WTC11 (cell line): ENCODE results near the gene CATSPERZ. TPM values are rescaled to one million over a fixed set of nuclear protein-coding genes. Genes with fewer than 3 reads are reported as not detected.

Experiments
- ATAC-seq: fragments of 200-7000 bp; cut with Tn5 transposase; 2 replicates; pipeline ENCODE4 v1.10.0; 2021; ENCODE audit warnings: mild to moderate bottlenecking, moderate library complexity
- CTCF ChIA-PET: fragments of 300-600 bp; sonication (Branson Sonifier 250); formaldehyde crosslinking; loops from one replicate; lab custom pipeline; 2021; ENCODE audit warnings: antibody characterized with exemption; lab: Charles Lee
- POLR2A ChIA-PET: fragments of 350-600 bp; sonication (Branson Sonifier 250); formaldehyde crosslinking; loops from one replicate; lab custom pipeline; 2021; ENCODE audit warnings: antibody characterized with exemption; lab: Charles Lee
- DNase-seq: peaks from one replicate; pipeline ENCODE4 v3.0.0; 2021; ENCODE audit warnings: low spot score
- H3K27ac Mint-ChIP-seq: 2 replicates; pipeline ENCODE4 v1.8.0; 2021; ENCODE audit warnings: mixed read lengths
- H3K27me3 Mint-ChIP-seq: 2 replicates; pipeline ENCODE4 v1.8.0; 2021; ENCODE audit warnings: low read depth, mild to moderate bottlenecking, moderate library complexity, mixed read lengths
- H3K36me3 Mint-ChIP-seq: 2 replicates; pipeline ENCODE4 v1.8.0; 2021; ENCODE audit warnings: mixed read lengths
- H3K4me1 Mint-ChIP-seq: 2 replicates; pipeline ENCODE4 v1.8.0; 2022; ENCODE audit warnings: mixed read lengths
- H3K4me3 Mint-ChIP-seq: 2 replicates; pipeline ENCODE4 v1.8.0; 2021; ENCODE audit warnings: mild to moderate bottlenecking, moderate library complexity, mixed read lengths
- H3K9me3 Mint-ChIP-seq: 2 replicates; pipeline ENCODE4 v1.8.0; 2021; ENCODE audit warnings: mixed read lengths
- CREB1 ChIP-seq: sonication (generic); formaldehyde crosslinking; IDR thresholded peaks from 2 replicates; pipeline ENCODE4 v1.8.0; 2023; ENCODE audit warnings: mild to moderate bottlenecking, missing genetic modification reagents
- CTCF ChIP-seq: fragments of 200-600 bp; IDR thresholded peaks from 2 replicates; pipeline ENCODE4 v1.8.0; 2022; ENCODE audit warnings: antibody characterized with exemption
- E2F1 ChIP-seq: sonication (generic); formaldehyde crosslinking; IDR thresholded peaks from 2 replicates; pipeline ENCODE4 v1.8.0; 2022; ENCODE audit warnings: mild to moderate bottlenecking, missing genetic modification reagents
- E2F4 ChIP-seq: sonication (generic); formaldehyde crosslinking; IDR thresholded peaks from 2 replicates; pipeline ENCODE4 v1.8.1; 2022; ENCODE audit warnings: low read depth, mild to moderate bottlenecking, moderate library complexity, missing genetic modification reagents, borderline replicate concordance
- GRHL2 ChIP-seq: fragments of 250-450 bp; sonication (Bioruptor Pico); IDR thresholded peaks from 2 replicates; pipeline ENCODE4 v1.8.0; 2022; ENCODE audit warnings: mild to moderate bottlenecking, moderate library complexity; ENCODE audit not compliant: insufficient replicate concordance, severe bottlenecking
- HMGXB4 ChIP-seq: sonication (generic); formaldehyde crosslinking; IDR thresholded peaks from 2 replicates; pipeline ENCODE4 v1.8.1; 2023; ENCODE audit warnings: mild to moderate bottlenecking, moderate library complexity, missing genetic modification reagents
- IRF1 ChIP-seq: sonication (generic); formaldehyde crosslinking; IDR thresholded peaks from 2 replicates; pipeline ENCODE4 v1.8.0; 2023; ENCODE audit warnings: missing genetic modification reagents
- IRF2 ChIP-seq: sonication (generic); formaldehyde crosslinking; IDR thresholded peaks from 2 replicates; pipeline ENCODE4 v1.8.0; 2022; ENCODE audit warnings: low read depth, missing genetic modification reagents, borderline replicate concordance
- MAX ChIP-seq: sonication (generic); formaldehyde crosslinking; IDR thresholded peaks from 2 replicates; pipeline ENCODE4 v1.8.0; 2022; ENCODE audit warnings: mild to moderate bottlenecking, missing genetic modification reagents
- NFYB ChIP-seq: sonication (generic); formaldehyde crosslinking; conservative IDR thresholded peaks from 2 replicates; pipeline ENCODE4 v1.8.0; 2022; ENCODE audit warnings: low read depth, missing genetic modification reagents
- NR3C1 ChIP-seq: sonication (generic); formaldehyde crosslinking; conservative IDR thresholded peaks from 2 replicates; pipeline ENCODE4 v1.8.1; 2023; ENCODE audit warnings: low read depth, mild to moderate bottlenecking, missing genetic modification reagents
- OVOL2 ChIP-seq: fragments of 250-450 bp; sonication (Bioruptor Pico); IDR thresholded peaks from 2 replicates; pipeline ENCODE4 v1.9.0; 2021; ENCODE audit warnings: mild to moderate bottlenecking, borderline replicate concordance
- PRRX2 ChIP-seq: fragments of 250-450 bp; sonication (Bioruptor Pico); IDR thresholded peaks from 2 replicates; pipeline ENCODE4 v1.8.0; 2021; ENCODE audit warnings: mild to moderate bottlenecking
- SMAD4 ChIP-seq: sonication (generic); formaldehyde crosslinking; IDR thresholded peaks from 2 replicates; pipeline ENCODE4 v1.8.0; 2022; ENCODE audit warnings: mild to moderate bottlenecking, missing genetic modification reagents
- ZNF138 ChIP-seq: sonication (generic); formaldehyde crosslinking; conservative IDR thresholded peaks from 2 replicates; pipeline ENCODE4 v1.8.1; 2022; ENCODE audit warnings: mild to moderate bottlenecking, moderate library complexity, missing genetic modification reagents
- ZNF416 ChIP-seq: fragments of 250-450 bp; sonication (Bioruptor Pico); IDR thresholded peaks from 2 replicates; pipeline ENCODE4 v1.9.0; 2021; ENCODE audit warnings: mild to moderate bottlenecking, inconsistent platforms
- ZNF671 ChIP-seq: fragments of 250-450 bp; sonication (Bioruptor Pico); IDR thresholded peaks from 2 replicates; pipeline ENCODE4 v1.8.0; 2021; ENCODE audit warnings: mild to moderate bottlenecking
- total RNA-seq: library from RNA; stranded (reverse); gene quantifications from 3 replicates; pipeline ENCODE4 v1.2.3, GENCODE V29; 2021

Gene CATSPERZ
- total RNA-seq, 1 experiment from 2014 or later, result 2.5 TPM

GRCh38 chr11:64298966-64299846 is 952 bp upstream of the CATSPERZ start:
- Mint-ChIP-seq H3K27me3 (peaks cover 78% of the 10 kb centered on the region), H3K36me3 (no peaks in the 10 kb centered on the region), H3K4me3 (peak overlapping the region; percentile 82), H3K9me3 (no peaks in the 10 kb centered on the region), H3K4me1 (peaks cover 17% of the 10 kb centered on the region), H3K27ac (no peak overlapping the region)
- ChIA-PET POLR2A (no interaction called here), CTCF (interaction anchor here (0.6 to 1.3 kb wide), 4 partner anchors 28 to 379 kb away, joined by 3 to 7 read pairs (median 5); no protein-coding TSS in a partner anchor)
- DNase-seq (peak; percentile 33), ATAC-seq (no peak)
- TF ChIP-seq HMGXB4, result 0 out of 2 replicates have a peak, but pooled peaks have one; percentile 23
- TF ChIP-seq CREB1 (CRISPR knock-in tag), result no peak
- TF ChIP-seq E2F4, result 0 out of 2 replicates have a peak, but pooled peaks have one; percentile 23

- Mint-ChIP-seq H3K4me1 (peaks cover 16% of the 10 kb centered on the region), H3K36me3 (peaks cover 3% of the 10 kb centered on the region), H3K4me3 (no peak overlapping the region), H3K27ac (no peak overlapping the region; the same call in 1 of the 2 replicates), H3K27me3 (peaks cover 37% of the 10 kb centered on the region), H3K9me3 (no peaks in the 10 kb centered on the region)
- no peak for ATAC-seq
- DNase-seq, result no peak
- TF ChIP-seq OVOL2 (no peak), MAX (no peak), IRF2 (CRISPR knock-in tag) (no peak), PRRX2 (CRISPR knock-in tag) (no peak), ZNF138 (CRISPR knock-in tag) (no peak), GRHL2 (CRISPR knock-in tag) (no peak), E2F1 (CRISPR knock-in tag) (no peak), ZNF671 (CRISPR knock-in tag) (no peak), CTCF (no peak), SMAD4 (CRISPR knock-in tag) (no peak), ZNF416 (CRISPR knock-in tag) (no peak), NR3C1 (no peak), IRF1 (CRISPR knock-in tag) (no peak), NFYB (CRISPR knock-in tag) (no peak)
- POLR2A ChIA-PET, result interaction anchor here (1.0 to 2.6 kb wide), 5 partner anchors 14 to 71 kb away, joined by 3 to 25 read pairs (median 6); partner anchors contain the start of genes PRDX5 and TRMT112
- CTCF ChIA-PET, result interaction anchor here (0.7 to 5.6 kb wide), 31 partner anchors 7 to 369 kb away, joined by 3 to 151 read pairs (median 7); partner anchors contain the start of genes BAD, FERMT3, GPR137 and KCNK4
These were observed 3.2 kb downstream of the CATSPERZ start for GRCh38 chr11:64303109-64304031.
